HL-60 (cell line): ENCODE results near the gene KIF11.
"Not testable (repeated sequence)": the region's sequence is repeated elsewhere in the genome, so short reads cannot be mapped to it uniquely, and the experiment has no call there.

Source experiments
- DNase-seq, 2 experiments: peaks; one replicate each; pipeline ENCODE4 v3.0.0-alpha.2; 2010 to 2020; ENCODE audit warnings: low read depth in 1 of 2, low spot score in 1 of 2
- H3K27ac ChIP-seq: fragments of 250-450 bp; sonication (Bioruptor Pico); replicated peaks from 2 replicates; pipeline ENCODE4 v1.5.1; 2020; ENCODE audit warnings: mild to moderate bottlenecking, moderate library complexity
- H3K27me3 ChIP-seq: fragments of 250-450 bp; sonication (Bioruptor Pico); 2 replicates; pipeline ENCODE4 v1.5.1; 2021; ENCODE audit warnings: mild to moderate bottlenecking, moderate library complexity; ENCODE audit not compliant: insufficient read depth, poor library complexity, severe bottlenecking
- H3K4me3 ChIP-seq: replicated peaks from 2 replicates; pipeline ENCODE4 v1.5.1; 2011; ENCODE audit warnings: mild to moderate bottlenecking, control low read depth, low read length; ENCODE audit not compliant: insufficient read depth
- GABPA ChIP-seq: IDR thresholded peaks from 2 replicates; pipeline ENCODE4 v1.6.1; 2012; ENCODE audit warnings: low read depth
- POLR2AphosphoS5 ChIP-seq: IDR thresholded peaks from 2 replicates; pipeline ENCODE4 v1.6.1; 2012; ENCODE audit warnings: low read depth
- SPI1 ChIP-seq: IDR thresholded peaks from 2 replicates; pipeline ENCODE4 v1.6.1; 2012; ENCODE audit warnings: low read depth, mild to moderate bottlenecking, borderline replicate concordance
- TF ChIP-seq, protein P1 (sequence below): IDR thresholded peaks from one replicate; pipeline ENCODE4 v1.5.1; 2011; ENCODE audit warnings: low read length, control low read depth, inconsistent platforms; ENCODE audit not compliant: insufficient read depth
- TF ChIP-seq, protein P2 (sequence below): IDR thresholded peaks from 2 replicates; pipeline ENCODE4 v1.6.1; 2012; ENCODE audit warnings: low read depth; ENCODE audit not compliant: insufficient replicate concordance

Gene KIF11

DNA sequence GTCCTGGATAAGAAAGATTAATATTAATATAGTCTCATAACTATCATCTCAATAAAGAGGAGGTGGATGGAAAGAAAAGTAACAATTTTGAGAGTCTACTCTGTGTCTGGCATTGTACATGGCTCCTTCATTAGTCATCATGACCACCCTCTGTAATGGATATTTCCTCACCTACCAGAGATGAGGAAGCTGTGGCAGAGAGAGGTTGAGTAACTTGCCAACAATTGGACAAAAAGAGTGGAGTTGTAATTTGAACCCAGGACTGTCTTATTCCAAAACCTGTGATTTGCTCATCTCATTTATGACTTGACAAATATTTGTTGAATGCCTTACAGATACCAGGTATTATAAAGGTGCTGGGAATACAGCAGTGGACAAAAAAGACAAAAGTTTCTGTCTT is 17.0 kb upstream of the KIF11 start:
- Histone ChIP-seq H3K27me3 (no peaks in the 10 kb centered on the region), H3K4me3 (no peak overlapping the region), H3K27ac (peak overlapping the region; percentile 24; the same call in 1 of the 2 replicates)
- TF ChIP-seq GABPA (no peak), SPI1 (0 out of 2 replicates have a peak, but pooled peaks have one; percentile 16)
- DNase-seq = peak; percentile 81

DNA sequence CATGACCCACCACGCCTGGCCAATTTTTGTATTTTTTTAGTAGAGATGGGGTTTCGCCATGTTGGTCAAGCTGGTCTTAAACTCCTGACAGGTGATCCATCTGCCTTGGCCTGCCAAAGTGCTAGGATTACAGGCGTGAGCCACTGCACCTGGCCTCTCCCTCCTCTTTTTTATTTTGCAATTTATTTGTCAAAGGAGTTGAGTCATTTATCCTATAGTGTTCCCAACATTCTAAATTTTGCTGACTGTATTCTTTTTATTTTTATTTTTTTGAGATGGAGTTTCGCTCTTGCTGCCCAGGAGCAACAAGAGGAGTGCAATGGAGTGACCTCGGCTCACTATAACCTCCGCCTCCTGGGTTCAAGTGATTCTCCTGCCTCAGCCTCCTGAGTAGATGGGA is 10.6 kb upstream of the KIF11 start:
- not testable (repeated sequence) for H3K27ac ChIP-seq, H3K4me3 ChIP-seq, DNase-seq

DNA sequence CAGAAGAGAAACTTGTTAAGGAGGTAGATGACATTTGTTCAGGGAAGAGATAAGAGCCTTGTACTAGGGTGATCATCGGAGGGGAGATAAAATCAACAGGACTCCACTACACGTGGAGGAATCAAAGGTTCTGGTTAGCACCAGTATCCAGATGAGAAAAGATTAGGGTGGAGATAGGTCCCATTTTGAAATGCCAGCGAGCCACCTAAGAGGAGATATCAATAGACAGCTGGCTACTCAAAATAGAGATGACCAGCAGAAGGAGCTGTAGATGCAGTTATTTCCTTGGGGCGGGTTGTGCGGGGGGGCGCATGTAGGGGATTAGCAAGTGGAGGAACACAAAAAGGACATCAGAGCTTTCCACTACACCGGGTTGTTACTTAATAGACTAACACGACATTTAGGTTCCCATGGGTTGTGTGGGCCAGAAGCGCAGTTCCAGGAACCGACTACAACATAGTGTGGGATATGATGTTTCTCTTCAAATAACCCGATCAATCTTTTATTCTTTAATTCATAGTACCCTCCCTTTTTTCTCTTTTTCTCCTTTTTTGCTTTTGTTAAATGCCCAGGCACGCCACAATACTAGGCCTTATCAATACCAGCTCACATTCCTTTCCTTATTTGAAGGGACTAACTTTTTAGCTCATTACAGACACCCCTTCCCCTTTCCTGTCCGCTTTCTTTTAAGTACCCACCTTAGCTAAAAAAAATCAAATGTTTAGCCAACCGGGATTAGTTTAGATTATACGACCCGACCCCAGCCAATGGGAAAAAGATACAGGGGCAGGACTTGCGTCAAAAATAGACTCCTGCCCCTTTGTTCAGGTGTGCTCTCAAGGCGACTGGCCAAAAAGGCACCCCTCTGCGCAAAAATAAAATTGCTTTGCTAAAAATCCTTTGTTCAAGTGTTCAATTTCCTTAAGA is 2.0 kb upstream of the KIF11 start:
- DNase-seq = peak; percentile 35 to 82
- no peak for TF ChIP-seq SPI1
- TF ChIP-seq, protein P1, sequence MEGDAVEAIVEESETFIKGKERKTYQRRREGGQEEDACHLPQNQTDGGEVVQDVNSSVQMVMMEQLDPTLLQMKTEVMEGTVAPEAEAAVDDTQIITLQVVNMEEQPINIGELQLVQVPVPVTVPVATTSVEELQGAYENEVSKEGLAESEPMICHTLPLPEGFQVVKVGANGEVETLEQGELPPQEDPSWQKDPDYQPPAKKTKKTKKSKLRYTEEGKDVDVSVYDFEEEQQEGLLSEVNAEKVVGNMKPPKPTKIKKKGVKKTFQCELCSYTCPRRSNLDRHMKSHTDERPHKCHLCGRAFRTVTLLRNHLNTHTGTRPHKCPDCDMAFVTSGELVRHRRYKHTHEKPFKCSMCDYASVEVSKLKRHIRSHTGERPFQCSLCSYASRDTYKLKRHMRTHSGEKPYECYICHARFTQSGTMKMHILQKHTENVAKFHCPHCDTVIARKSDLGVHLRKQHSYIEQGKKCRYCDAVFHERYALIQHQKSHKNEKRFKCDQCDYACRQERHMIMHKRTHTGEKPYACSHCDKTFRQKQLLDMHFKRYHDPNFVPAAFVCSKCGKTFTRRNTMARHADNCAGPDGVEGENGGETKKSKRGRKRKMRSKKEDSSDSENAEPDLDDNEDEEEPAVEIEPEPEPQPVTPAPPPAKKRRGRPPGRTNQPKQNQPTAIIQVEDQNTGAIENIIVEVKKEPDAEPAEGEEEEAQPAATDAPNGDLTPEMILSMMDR = peak; percentile 40
- H3K4me3 ChIP-seq = peak overlapping the region; percentile 97
- no peaks in the 10 kb centered on the region for H3K27me3 ChIP-seq
- H3K27ac ChIP-seq = peak overlapping the region; percentile 82

More for the DNA sequence above, 10.6 kb upstream of the KIF11 start:
- not testable (repeated sequence) for H3K27me3 ChIP-seq

DNA sequence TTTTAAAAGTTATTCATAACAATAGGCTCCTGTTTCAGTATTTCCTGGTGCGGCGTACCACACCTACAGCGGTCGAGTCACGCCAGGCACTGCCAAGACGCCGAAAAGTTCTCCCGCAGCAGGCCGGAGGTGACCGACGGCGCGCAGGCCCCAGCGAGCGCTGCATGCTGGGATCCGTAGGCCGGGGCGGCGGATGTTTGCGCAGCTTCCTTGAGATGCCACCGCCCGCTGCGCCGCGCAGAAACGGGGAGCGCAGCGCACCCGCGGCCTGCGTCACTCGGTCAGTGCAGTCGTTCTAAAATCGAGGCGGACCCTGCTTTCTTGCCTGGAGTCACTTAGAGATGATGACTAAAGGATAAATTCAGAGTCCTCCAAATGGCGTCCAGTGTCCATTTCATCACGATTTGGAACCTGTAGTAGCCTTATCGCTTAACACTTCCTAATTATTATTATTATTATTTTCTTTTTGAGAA is 1.3 kb upstream of the KIF11 start:
- TF ChIP-seq POLR2AphosphoS5 = peak; percentile 88
- TF ChIP-seq, protein P1 = no peak
- TF ChIP-seq, protein P2, sequence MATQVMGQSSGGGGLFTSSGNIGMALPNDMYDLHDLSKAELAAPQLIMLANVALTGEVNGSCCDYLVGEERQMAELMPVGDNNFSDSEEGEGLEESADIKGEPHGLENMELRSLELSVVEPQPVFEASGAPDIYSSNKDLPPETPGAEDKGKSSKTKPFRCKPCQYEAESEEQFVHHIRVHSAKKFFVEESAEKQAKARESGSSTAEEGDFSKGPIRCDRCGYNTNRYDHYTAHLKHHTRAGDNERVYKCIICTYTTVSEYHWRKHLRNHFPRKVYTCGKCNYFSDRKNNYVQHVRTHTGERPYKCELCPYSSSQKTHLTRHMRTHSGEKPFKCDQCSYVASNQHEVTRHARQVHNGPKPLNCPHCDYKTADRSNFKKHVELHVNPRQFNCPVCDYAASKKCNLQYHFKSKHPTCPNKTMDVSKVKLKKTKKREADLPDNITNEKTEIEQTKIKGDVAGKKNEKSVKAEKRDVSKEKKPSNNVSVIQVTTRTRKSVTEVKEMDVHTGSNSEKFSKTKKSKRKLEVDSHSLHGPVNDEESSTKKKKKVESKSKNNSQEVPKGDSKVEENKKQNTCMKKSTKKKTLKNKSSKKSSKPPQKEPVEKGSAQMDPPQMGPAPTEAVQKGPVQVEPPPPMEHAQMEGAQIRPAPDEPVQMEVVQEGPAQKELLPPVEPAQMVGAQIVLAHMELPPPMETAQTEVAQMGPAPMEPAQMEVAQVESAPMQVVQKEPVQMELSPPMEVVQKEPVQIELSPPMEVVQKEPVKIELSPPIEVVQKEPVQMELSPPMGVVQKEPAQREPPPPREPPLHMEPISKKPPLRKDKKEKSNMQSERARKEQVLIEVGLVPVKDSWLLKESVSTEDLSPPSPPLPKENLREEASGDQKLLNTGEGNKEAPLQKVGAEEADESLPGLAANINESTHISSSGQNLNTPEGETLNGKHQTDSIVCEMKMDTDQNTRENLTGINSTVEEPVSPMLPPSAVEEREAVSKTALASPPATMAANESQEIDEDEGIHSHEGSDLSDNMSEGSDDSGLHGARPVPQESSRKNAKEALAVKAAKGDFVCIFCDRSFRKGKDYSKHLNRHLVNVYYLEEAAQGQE = no peak
- TF ChIP-seq GABPA = peak; percentile 72
- peak; percentile 84 to 94 for DNase-seq
- Histone ChIP-seq H3K4me3 (peak overlapping the region; percentile 97), H3K27ac (peak overlapping the region; percentile 82), H3K27me3 (no peaks in the 10 kb centered on the region)

DNA sequence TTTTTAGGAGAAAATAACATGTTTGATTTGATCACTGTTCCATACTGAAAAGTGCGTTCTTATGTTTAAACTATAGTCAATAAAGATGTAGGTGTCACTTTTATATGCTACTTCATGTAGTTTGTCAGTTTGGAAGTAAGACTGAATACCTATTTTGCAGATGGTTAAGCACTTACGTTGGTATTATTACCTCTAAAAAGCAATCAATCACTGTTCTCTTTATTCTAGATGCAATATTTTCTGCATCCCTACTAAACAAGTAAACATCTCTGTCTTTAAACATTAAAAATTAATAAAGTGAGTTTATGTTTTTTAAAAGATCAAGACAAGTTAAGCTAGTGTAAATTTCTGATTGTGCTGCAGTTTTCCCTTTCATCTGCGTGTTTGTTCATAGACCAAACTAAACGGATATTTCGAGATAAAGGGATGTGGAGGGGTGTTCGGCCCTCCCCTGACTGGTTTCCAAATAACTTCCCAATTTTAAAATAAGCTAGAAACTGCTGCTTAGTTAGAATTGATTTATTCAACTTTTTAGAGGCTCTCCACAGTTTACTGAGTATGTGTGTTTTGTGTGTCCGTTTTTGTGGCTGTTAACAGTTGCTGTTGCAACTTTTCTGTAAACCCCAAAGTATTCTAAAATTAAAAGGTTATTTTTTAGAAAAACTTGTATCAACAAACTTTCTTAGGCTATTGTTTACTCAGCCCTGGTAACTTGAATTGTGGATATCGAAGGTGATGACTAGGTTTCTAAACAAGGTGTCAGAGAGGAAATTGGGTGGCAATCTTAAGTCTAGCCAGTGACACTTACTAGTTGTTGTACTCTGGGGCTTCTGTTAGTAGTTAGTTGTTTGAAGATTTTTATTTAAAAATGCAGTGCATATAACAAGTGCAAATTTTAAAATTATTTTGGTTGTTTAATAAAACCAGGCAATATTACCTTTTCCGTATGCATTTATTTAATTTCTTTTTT is 974 bp downstream of the KIF11 start:
- peak in 1 of 2 experiments; percentile 9 for DNase-seq
- Histone ChIP-seq H3K27ac (peak overlapping the region; percentile 82), H3K27me3 (no peaks in the 10 kb centered on the region), H3K4me3 (peak overlapping the region; percentile 97)
- TF ChIP-seq, protein P1 = no peak
- TF ChIP-seq POLR2AphosphoS5 (no peak), GABPA (no peak), SPI1 (no peak)
- TF ChIP-seq, protein P2 = no peak
